K562 (cell line): ENCODE measurements around the gene SIRT2. TPM values are rescaled to one million over a fixed set of nuclear protein-coding genes. Genes with fewer than 3 reads are reported as not detected.

Source experiments
- C11orf30 ChIP-seq: fragments of 450-650 bp; IDR thresholded peaks from 2 replicates; pipeline ENCODE4 v1.6.1; 2016; ENCODE audit warnings: low read depth, mild to moderate bottlenecking
- ETS2 ChIP-seq: IDR thresholded peaks from 2 replicates; pipeline ENCODE4 v1.6.1; 2016; ENCODE audit warnings: borderline replicate concordance, missing genetic modification characterization, mild to moderate bottlenecking, moderate library complexity, missing compliant biosample characterization; ENCODE audit not compliant: poor library complexity, severe bottlenecking
- FOXK2 ChIP-seq, 2 experiments: fragments of 450-650 bp; IDR thresholded peaks in 1 of 2; conservative IDR thresholded peaks in 1 of 2; 2 replicates each; pipeline ENCODE4 v1.6.1; 2016; ENCODE audit warnings: low read depth in 2 of 2, mild to moderate bottlenecking in 1 of 2
- SUPT5H ChIP-seq: fragments of 450-650 bp; IDR thresholded peaks from 2 replicates; pipeline ENCODE4 v1.6.1; 2016
- TEAD4 ChIP-seq, 2 experiments: sonication (generic) in 1 of 2; formaldehyde crosslinking in 1 of 2; IDR thresholded peaks; 2 replicates each; pipeline versions ENCODE4 v1.6.1 to v1.8.0; 2012 to 2022; ENCODE audit warnings: borderline replicate concordance in 1 of 2, inconsistent platforms in 1 of 2, low read length in 1 of 2, mild to moderate bottlenecking in 1 of 2, missing genetic modification reagents in 1 of 2
- ZNF143 ChIP-seq: sonication (generic); formaldehyde crosslinking; IDR thresholded peaks from 2 replicates; pipeline ENCODE4 v1.9.0; 2022; ENCODE audit warnings: mild to moderate bottlenecking, missing genetic modification reagents
- ZNF24 ChIP-seq: fragments of 450-650 bp; IDR thresholded peaks from 2 replicates; pipeline ENCODE4 v1.6.1; 2016
- ZNF785 ChIP-seq: fragments of 250-450 bp; sonication (Bioruptor Pico); IDR thresholded peaks from 2 replicates; pipeline ENCODE4 v1.4.0; 2020; ENCODE audit warnings: mild to moderate bottlenecking
- polyA plus RNA-seq, 8 experiments: library from polyadenylated mRNA; depleted of rRNA in 4 of 8; stranded (reverse) in 5 of 8; unstranded in 3 of 8; fragments of >200 nt; fragmentation: Nextera tagmentation in 2 of 8; fragmentation: Illumina TruSeq in 1 of 8; extraction: Ambion mirVana in 2 of 8; extraction: Trizol in 1 of 8; gene quantifications; 2 replicates each; pipeline versions ENCODE4 v1.2.1 to v1.2.3, GENCODE V29; 2011 to 2014; ENCODE audit warnings: inconsistent platforms in 1 of 8, missing spikeins in 1 of 8
- total RNA-seq, 7 experiments: library from RNA; depleted of rRNA in 6 of 7; stranded (reverse); fragments of >200 nt in 6 of 7; fragmentation: Illumina TruSeq in 2 of 7; extraction: Trizol in 2 of 7; gene quantifications; 2 replicates each; pipeline versions ENCODE4 v1.2.1 to v1.2.3, GENCODE V29; 2011 to 2021; ENCODE audit warnings: low replicate concordance in 1 of 7
- TF ChIP-seq, protein P1 (sequence below): fragments of 250-450 bp; sonication (Bioruptor Pico); IDR thresholded peaks from 2 replicates; pipeline ENCODE4 v1.9.0; 2021; ENCODE audit warnings: mild to moderate bottlenecking, inconsistent platforms
- TF ChIP-seq, protein P2 (sequence below): fragments of 450-650 bp; formaldehyde crosslinking; IDR thresholded peaks from 2 replicates; pipeline ENCODE4 v1.4.0; 2022; ENCODE audit warnings: missing genetic modification characterization
- TF ChIP-seq, protein P3 (sequence below): fragments of 250-450 bp; sonication (Bioruptor Pico); IDR thresholded peaks from 2 replicates; pipeline ENCODE4 v1.4.0; 2020; ENCODE audit warnings: mild to moderate bottlenecking, moderate library complexity, borderline replicate concordance
- TF ChIP-seq, protein P4 (sequence below), 2 experiments: fragments of 200-800 bp in 1 of 2; sonication (Bioruptor generic) in 1 of 2; sonication (generic) in 1 of 2; formaldehyde crosslinking in 1 of 2; IDR thresholded peaks in 1 of 2; conservative IDR thresholded peaks in 1 of 2; 2 replicates each; pipeline versions ENCODE4 v1.5.0 to v1.6.1; 2016 to 2020; ENCODE audit warnings: missing compliant biosample characterization in 1 of 2, missing genetic modification characterization in 1 of 2, missing genetic modification reagents in 1 of 2
- TF ChIP-seq, protein P5 (sequence below), 2 experiments: fragments of 250-450 bp in 1 of 2; fragments of 450-650 bp in 1 of 2; sonication (Bioruptor Pico) in 1 of 2; IDR thresholded peaks; 2 replicates each; pipeline versions ENCODE4 v1.6.1 to v1.8.0; 2016 to 2021; ENCODE audit warnings: mild to moderate bottlenecking in 2 of 2, moderate library complexity in 2 of 2, missing compliant biosample characterization in 1 of 2, missing genetic modification characterization in 1 of 2
- TF ChIP-seq, protein P6 (sequence below): IDR thresholded peaks from 2 replicates; pipeline ENCODE4 v1.6.1; 2011; ENCODE audit not compliant: insufficient read length; ENCODE audit errors: extremely low read depth

SIRT2 gene
- total and polyA plus RNA-seq, 9 of the 15 experiments (the other 6 are each of a cell fraction or from before 2014, with no cell fraction given), result 2.3 to 35.2 (median 22.9) TPM

DNA sequence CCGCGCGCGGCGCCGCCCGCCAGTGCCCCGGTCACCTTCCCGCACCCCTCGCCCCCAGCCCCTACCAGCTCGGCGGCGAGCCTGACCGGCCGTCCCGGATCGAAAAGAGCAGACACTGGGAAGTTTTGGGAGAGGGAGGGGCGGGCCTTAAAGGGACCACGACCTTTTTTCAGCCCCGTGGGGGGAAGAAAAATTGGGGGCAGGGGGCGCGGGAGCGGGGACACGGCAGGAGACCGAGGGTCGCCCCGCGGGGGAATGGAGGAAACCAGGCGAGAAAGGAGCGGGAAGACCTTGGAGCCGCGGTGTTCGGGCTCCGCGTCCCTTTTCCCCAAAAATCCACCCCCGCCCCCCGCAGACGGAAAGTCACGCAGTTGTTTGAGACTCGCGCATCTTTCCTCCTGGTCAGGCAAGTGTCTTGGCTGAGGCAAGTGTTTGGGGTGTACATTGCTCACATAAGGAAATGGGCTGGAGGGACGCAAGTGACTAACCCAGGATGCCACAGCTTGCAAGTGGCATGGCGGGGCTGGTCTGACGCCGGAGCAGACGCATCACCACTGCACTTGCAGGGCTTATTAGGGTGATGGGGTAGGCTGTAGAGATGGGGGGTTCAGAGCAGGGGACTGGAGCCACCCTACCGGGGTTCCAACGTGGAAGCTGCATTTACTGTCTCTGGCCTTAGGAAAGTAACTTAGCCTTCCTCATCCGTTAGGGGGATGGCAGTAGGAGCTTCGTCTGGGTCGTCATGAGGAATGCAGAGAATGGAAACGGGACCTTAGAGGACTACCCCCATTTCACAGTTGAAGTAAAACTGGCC is 47.0 kb downstream of the SIRT2 start (continued):
- TF ChIP-seq, protein P1, sequence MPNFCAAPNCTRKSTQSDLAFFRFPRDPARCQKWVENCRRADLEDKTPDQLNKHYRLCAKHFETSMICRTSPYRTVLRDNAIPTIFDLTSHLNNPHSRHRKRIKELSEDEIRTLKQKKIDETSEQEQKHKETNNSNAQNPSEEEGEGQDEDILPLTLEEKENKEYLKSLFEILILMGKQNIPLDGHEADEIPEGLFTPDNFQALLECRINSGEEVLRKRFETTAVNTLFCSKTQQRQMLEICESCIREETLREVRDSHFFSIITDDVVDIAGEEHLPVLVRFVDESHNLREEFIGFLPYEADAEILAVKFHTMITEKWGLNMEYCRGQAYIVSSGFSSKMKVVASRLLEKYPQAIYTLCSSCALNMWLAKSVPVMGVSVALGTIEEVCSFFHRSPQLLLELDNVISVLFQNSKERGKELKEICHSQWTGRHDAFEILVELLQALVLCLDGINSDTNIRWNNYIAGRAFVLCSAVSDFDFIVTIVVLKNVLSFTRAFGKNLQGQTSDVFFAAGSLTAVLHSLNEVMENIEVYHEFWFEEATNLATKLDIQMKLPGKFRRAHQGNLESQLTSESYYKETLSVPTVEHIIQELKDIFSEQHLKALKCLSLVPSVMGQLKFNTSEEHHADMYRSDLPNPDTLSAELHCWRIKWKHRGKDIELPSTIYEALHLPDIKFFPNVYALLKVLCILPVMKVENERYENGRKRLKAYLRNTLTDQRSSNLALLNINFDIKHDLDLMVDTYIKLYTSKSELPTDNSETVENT (CRISPR knock-in tag), result no peak
- no peak for TF ChIP-seq ETS2 (tag)
- TF ChIP-seq TEAD4 (IDR thresholded peaks at IDR 0.05; ENCODE audit: low read length), result no peak
- no peak for TF ChIP-seq TEAD4 (CRISPR knock-in tag; IDR thresholded peaks at IDR 0.05; ENCODE audit: borderline replicate concordance)
- no peak for TF ChIP-seq C11orf30
- TF ChIP-seq, protein P2, sequence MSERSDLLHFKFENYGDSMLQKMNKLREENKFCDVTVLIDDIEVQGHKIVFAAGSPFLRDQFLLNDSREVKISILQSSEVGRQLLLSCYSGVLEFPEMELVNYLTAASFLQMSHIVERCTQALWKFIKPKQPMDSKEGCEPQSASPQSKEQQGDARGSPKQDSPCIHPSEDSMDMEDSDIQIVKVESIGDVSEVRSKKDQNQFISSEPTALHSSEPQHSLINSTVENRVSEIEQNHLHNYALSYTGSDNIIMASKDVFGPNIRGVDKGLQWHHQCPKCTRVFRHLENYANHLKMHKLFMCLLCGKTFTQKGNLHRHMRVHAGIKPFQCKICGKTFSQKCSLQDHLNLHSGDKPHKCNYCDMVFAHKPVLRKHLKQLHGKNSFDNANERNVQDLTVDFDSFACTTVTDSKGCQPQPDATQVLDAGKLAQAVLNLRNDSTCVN (CRISPR knock-in tag), result no peak
- TF ChIP-seq, protein P3, sequence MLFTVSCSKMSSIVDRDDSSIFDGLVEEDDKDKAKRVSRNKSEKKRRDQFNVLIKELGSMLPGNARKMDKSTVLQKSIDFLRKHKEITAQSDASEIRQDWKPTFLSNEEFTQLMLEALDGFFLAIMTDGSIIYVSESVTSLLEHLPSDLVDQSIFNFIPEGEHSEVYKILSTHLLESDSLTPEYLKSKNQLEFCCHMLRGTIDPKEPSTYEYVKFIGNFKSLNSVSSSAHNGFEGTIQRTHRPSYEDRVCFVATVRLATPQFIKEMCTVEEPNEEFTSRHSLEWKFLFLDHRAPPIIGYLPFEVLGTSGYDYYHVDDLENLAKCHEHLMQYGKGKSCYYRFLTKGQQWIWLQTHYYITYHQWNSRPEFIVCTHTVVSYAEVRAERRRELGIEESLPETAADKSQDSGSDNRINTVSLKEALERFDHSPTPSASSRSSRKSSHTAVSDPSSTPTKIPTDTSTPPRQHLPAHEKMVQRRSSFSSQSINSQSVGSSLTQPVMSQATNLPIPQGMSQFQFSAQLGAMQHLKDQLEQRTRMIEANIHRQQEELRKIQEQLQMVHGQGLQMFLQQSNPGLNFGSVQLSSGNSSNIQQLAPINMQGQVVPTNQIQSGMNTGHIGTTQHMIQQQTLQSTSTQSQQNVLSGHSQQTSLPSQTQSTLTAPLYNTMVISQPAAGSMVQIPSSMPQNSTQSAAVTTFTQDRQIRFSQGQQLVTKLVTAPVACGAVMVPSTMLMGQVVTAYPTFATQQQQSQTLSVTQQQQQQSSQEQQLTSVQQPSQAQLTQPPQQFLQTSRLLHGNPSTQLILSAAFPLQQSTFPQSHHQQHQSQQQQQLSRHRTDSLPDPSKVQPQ (CRISPR knock-in tag), result no peak
- TF ChIP-seq ZNF785 (CRISPR knock-in tag), result no peak
- no peak for TF ChIP-seq ZNF24
- TF ChIP-seq, protein P4, sequence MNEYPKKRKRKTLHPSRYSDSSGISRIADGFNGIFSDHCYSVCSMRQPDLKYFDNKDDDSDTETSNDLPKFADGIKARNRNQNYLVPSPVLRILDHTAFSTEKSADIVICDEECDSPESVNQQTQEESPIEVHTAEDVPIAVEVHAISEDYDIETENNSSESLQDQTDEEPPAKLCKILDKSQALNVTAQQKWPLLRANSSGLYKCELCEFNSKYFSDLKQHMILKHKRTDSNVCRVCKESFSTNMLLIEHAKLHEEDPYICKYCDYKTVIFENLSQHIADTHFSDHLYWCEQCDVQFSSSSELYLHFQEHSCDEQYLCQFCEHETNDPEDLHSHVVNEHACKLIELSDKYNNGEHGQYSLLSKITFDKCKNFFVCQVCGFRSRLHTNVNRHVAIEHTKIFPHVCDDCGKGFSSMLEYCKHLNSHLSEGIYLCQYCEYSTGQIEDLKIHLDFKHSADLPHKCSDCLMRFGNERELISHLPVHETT (CRISPR knock-in tag; conservative IDR thresholded peaks at IDR 0.05 in 1 of 2, IDR thresholded peaks at IDR 0.05 in 1 of 2), result peak in 1 of 2 experiments; percentile 96; a peak in 2 of 4 replicates
- TF ChIP-seq, protein P5, sequence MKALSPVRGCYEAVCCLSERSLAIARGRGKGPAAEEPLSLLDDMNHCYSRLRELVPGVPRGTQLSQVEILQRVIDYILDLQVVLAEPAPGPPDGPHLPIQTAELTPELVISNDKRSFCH (CRISPR knock-in tag; IDR thresholded peaks at IDR 0.05), result no peak
- TF ChIP-seq, protein P5 (tag; IDR thresholded peaks at IDR 0.05), result no peak
- TF ChIP-seq FOXK2 (conservative IDR thresholded peaks at IDR 0.05 in 1 of 2, IDR thresholded peaks at IDR 0.05 in 1 of 2; ENCODE audit: low read depth in 2 of 2), result no peak
- 0 out of 2 replicates have a peak, but pooled peaks have one; percentile 35 for TF ChIP-seq SUPT5H
- TF ChIP-seq, protein P6, sequence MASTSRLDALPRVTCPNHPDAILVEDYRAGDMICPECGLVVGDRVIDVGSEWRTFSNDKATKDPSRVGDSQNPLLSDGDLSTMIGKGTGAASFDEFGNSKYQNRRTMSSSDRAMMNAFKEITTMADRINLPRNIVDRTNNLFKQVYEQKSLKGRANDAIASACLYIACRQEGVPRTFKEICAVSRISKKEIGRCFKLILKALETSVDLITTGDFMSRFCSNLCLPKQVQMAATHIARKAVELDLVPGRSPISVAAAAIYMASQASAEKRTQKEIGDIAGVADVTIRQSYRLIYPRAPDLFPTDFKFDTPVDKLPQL, result no peak
- TF ChIP-seq ZNF143, result no peak
